ENCODE measurements around the gene ZNF346.
"Not testable (repeated sequence)": the region's sequence is repeated elsewhere in the genome, so short reads cannot be mapped to it uniquely, and the experiment has no call there.

The ZNF346 gene

GRCh38 chr5:177008716-177009115, 13.8 kb upstream of the ZNF346 start:
- DNase-seq (ENCODE audit: low read depth in 2 of 2): no peak

- no peak for DNase-seq (ENCODE audit: low read depth in 2 of 2)
Observed at GRCh38 chr5:177010153-177010552, 12.3 kb upstream of the ZNF346 start.

- no peak for DNase-seq (ENCODE audit: low read depth in 2 of 2)
Observed at GRCh38 chr5:177015156-177015555, 7.3 kb upstream of the ZNF346 start.

GRCh38 chr5:177018341-177018740, 4.2 kb upstream of the ZNF346 start:
- DNase-seq (ENCODE audit: low read depth in 2 of 2): no peak

GRCh38 chr5:177020033-177020432, 2.5 kb upstream of the ZNF346 start:
- DNase-seq (ENCODE audit: low read depth in 2 of 2): no peak

GRCh38 chr5:177023303-177023664, 788 bp downstream of the ZNF346 start:
- DNase-seq (ENCODE audit: low read depth in 2 of 2): peak in 1 of 2 experiments; percentile 1

GRCh38 chr5:177024559-177024958, 2.1 kb downstream of the ZNF346 start:
- no peak for DNase-seq (ENCODE audit: low read depth in 2 of 2)

GRCh38 chr5:177025101-177025601, 2.7 kb downstream of the ZNF346 start:
- no peak for DNase-seq (ENCODE audit: low read depth in 2 of 2)

- DNase-seq (ENCODE audit: low read depth in 2 of 2): no peak
Observed at GRCh38 chr5:177027665-177028064, 5.2 kb downstream of the ZNF346 start.

- no peak for DNase-seq (ENCODE audit: low read depth in 2 of 2)
Observed at GRCh38 chr5:177029498-177029897, 7.0 kb downstream of the ZNF346 start.

GRCh38 chr5:177035976-177036375, 13.5 kb downstream of the ZNF346 start:
- DNase-seq (ENCODE audit: low read depth in 2 of 2): no peak

- no peak for DNase-seq (ENCODE audit: low read depth in 2 of 2)
Observed at GRCh38 chr5:177036443-177036842, 13.9 kb downstream of the ZNF346 start.

GRCh38 chr5:177036921-177037320, 14.4 kb downstream of the ZNF346 start:
- no peak for DNase-seq (ENCODE audit: low read depth in 2 of 2)

GRCh38 chr5:177040814-177041420, 18.4 kb downstream of the ZNF346 start:
- no peak for DNase-seq (ENCODE audit: low read depth in 2 of 2)

- DNase-seq (ENCODE audit: low read depth in 2 of 2): no peak
Observed at GRCh38 chr5:177041936-177042335, 19.4 kb downstream of the ZNF346 start.

- no peak for DNase-seq (ENCODE audit: low read depth in 2 of 2)
Observed at GRCh38 chr5:177043114-177043513, 20.6 kb downstream of the ZNF346 start.

- no peak for DNase-seq (ENCODE audit: low read depth in 2 of 2)
Observed at GRCh38 chr5:177043958-177044357, 21.5 kb downstream of the ZNF346 start.

- DNase-seq (ENCODE audit: low read depth in 2 of 2): no peak
Observed at GRCh38 chr5:177044641-177045040, 22.1 kb downstream of the ZNF346 start.

GRCh38 chr5:177045631-177046030, 23.1 kb downstream of the ZNF346 start:
- DNase-seq (ENCODE audit: low read depth in 2 of 2): no peak

GRCh38 chr5:177048531-177048930, 26.0 kb downstream of the ZNF346 start:
- not testable (repeated sequence) for DNase-seq (ENCODE audit: low read depth in 2 of 2)

GRCh38 chr5:177049285-177049684, 26.8 kb downstream of the ZNF346 start:
- no peak for DNase-seq (ENCODE audit: low read depth in 2 of 2)

GRCh38 chr5:177064500-177065277, 42.2 kb downstream of the ZNF346 start:
- DNase-seq (ENCODE audit: low read depth in 2 of 2): no peak

- DNase-seq (ENCODE audit: low read depth in 2 of 2): no peak
Observed at GRCh38 chr5:177065491-177065890, 43.0 kb downstream of the ZNF346 start.
